ENCODE results near the gene STK25.
A peak's percentile ranks its signal among the peaks of the same experiment; 100 is the strongest.

STK25 gene

GRCh38 chr2:241508240-241509154 lies at the start of gene STK25:
TSS of gene STK25 (minus strand) at chr2:241508584. CDS start at chr2:241508035, 549 bp downstream.
- DNase-seq (ENCODE audit: low read depth in 2 of 2), result peak; percentile 93 to 94

GRCh38 chr2:241556746-241557145 lies 48.4 kb upstream of the STK25 start:
- no peak for DNase-seq (ENCODE audit: low read depth in 2 of 2)

GRCh38 chr2:241555711-241556110 lies 47.3 kb upstream of the STK25 start:
- DNase-seq (ENCODE audit: low read depth in 2 of 2), result no peak

DNA sequence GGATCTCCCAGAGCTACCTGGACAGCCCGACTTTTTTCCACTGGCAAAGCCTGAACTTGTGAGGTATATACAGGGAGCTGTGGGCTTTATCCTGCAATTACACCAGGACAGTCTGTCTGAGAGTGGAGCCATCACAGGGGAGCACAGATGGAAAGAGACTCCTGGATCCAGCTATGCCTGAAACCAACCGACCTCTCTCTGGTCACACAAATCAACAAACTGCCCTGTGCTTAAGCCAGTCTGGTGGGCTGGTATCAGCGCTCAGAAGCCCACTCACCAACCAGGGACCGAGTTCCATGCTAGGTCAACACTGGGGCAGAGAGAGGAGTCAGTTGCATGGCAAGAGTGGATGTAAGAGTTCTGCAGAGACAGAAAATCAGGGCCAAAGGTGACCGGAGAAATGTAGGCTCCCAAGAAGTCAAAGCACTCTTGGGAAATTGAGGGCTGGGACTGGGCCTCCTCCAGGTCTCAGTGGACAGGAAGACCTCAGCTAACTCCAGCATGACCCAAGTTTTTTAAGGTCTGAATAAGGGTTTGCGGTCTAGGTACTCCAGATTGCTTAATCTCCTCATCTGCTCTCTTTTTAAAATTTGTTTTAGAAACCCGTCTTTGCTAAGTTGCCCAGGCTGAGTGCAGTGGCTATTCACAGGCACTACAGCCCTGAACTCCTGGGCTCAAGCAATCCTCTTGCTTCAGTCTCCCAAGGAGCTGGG lies 46.4 kb upstream of the STK25 start:
- no peak for DNase-seq (ENCODE audit: low read depth in 2 of 2)

GRCh38 chr2:241553981-241554380 lies 45.6 kb upstream of the STK25 start:
- no peak for DNase-seq (ENCODE audit: low read depth in 2 of 2)

GRCh38 chr2:241553512-241553830 lies 45.1 kb upstream of the STK25 start:
- no peak for DNase-seq (ENCODE audit: low read depth in 2 of 2)

- no peak for DNase-seq (ENCODE audit: low read depth in 2 of 2)
These were observed 43.8 kb upstream of the STK25 start for GRCh38 chr2:241551998-241552737.

- no peak for DNase-seq (ENCODE audit: low read depth in 2 of 2)
These were observed 43.2 kb upstream of the STK25 start for GRCh38 chr2:241551599-241551997.

GRCh38 chr2:241550616-241551580 lies 42.5 kb upstream of the STK25 start:
- DNase-seq (ENCODE audit: low read depth in 2 of 2), result no peak

DNA sequence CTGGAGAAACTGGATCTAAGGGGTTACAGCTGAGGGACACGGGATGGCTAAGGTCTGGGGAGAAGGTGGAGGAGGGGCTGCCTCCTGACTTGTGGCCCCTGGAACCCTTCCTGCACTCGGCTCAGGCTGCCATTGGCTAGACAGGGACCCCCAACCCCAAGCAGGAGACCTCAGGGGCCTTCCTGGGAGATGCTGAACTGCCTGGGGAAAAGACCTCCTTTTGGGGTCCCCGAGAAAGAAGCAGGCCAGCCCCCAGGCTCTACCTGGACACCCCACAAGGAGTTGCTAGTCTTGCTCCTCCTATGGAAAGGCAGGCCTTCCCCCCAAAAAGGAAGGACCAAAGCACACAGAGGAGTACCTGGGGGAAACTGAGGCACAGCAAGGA lies 40.1 kb upstream of the STK25 start:
- DNase-seq (ENCODE audit: low read depth in 2 of 2), result no peak

DNA sequence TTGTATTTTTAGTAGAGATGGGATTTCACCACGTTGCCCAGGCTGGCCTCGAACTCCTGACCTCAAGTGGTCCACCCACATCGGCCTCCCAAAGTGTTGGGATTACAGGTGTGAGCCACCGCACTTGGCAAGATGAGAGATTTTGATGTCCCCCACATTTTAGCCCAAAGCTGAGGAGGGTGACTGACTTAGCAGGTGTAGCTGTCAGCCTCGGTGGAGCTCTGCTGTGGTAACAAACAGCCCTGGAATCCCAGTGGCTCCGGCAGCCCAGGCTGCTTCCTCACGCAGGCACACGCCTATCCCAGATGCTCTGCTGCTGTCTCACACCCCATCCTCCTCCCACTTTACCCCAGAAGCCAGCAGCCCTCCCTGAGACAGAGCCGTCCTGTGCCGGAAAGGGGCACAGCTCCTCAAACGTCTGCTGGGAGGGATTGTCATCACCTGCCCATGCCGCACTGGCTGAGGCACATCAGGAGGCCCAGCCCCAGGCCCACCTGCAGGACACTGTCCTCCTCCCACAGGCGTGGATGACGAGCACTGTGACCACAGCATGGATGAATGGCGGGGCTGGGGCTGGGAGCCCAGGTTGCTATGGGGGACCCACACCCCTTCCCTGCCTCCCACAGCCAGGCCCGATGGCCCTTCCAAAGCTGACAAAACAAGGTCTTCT lies 39.5 kb upstream of the STK25 start:
- DNase-seq (ENCODE audit: low read depth in 2 of 2), result no peak

- no peak for DNase-seq (ENCODE audit: low read depth in 2 of 2)
These were observed 38.6 kb upstream of the STK25 start for GRCh38 chr2:241546771-241547498.

DNA sequence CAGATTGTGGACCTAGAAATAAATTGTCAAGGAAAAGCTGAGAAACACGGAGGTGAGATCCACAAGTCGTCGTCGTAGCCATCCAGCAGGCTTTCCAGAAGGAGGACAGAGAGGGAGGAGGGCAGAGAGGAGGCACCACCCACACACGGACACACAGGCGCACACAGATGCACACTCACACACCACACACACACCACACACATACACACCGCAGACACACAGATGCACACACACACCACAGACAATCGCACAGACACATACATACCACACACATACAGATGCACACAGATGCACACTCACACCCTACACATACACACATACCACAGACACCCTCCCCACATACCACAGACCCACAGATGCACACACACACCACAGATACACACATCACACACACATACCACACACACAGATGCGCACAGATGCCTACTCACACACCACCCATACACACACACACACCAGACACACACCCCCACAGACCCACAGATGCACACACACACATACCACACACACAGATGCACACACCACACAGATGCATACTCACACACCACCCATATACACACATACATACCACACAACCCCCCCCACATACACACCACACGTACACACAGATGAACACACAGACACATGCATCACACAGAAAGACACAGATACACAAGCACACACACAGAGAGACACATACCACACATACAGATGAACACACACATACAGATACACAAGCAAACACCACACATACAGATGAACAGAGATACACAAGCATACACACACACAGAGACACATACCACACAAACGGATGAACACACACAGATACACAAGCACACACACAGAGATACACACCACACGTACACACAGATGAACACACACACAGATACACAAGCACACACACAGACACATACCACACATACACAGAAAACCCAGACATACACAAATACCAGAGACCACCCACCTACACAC lies 37.4 kb upstream of the STK25 start:
- DNase-seq (ENCODE audit: low read depth in 2 of 2), result no peak

- DNase-seq (ENCODE audit: low read depth in 2 of 2), result no peak
These were observed 36.7 kb upstream of the STK25 start for GRCh38 chr2:241545106-241545505.

- DNase-seq (ENCODE audit: low read depth in 2 of 2), result no peak
These were observed 33.9 kb upstream of the STK25 start for GRCh38 chr2:241542278-241542605.

DNA sequence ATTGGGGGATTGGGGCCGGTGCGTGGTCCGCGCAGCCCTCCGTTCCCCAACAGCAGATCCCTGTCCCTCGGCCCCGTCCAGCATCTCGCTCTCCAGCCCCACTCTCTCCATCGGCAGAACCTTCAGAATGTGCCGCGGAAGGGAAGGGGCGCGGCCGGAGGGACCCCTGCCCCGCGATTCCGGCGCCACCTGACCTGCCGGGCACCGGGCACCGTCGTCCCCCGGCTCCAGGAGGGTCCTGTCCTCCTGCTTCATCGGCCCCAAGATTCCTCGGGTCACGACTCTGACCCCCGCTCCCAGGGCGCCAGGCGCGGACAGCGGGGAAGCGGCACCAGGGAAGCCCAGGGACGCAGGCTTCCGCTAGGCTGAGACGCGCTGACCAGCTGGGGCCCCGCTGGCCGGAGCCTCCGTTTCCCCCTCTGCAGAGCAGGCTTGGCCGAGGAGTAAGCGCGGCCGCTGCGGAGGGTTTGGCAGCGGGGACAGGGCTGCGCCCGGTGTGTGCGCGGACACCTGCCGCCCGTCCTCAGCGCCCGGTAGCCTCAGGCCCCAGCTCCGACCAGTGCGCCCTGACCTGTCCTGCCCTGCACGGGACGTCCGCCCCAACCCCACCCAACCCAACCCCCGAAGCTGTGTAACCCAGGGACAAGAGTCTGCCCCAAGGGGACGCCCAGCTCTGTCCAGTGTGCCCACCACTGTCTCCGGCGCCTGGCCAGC lies 33.3 kb upstream of the STK25 start:
- no peak for DNase-seq (ENCODE audit: low read depth in 2 of 2)

GRCh38 chr2:241540771-241541561 lies 32.6 kb upstream of the STK25 start:
- peak; percentile 53 to 54 for DNase-seq (ENCODE audit: low read depth in 2 of 2)

- no peak for DNase-seq (ENCODE audit: low read depth in 2 of 2)
These were observed 32.0 kb upstream of the STK25 start for GRCh38 chr2:241540401-241540770.

Data from activated CD4-positive, alpha-beta T cell treated with anti-CD3 and anti-CD28 coated beads for 24 hours (primary cell).